Measurements from ENCODE around the gene PCDHGC5. TPM values are rescaled to one million over a fixed set of nuclear protein-coding genes. Genes with fewer than 3 reads are reported as not detected.

The PCDHGC5 gene
- total and polyA plus RNA-seq, 8 donors = 0.09 to 0.98 (median 0.63) TPM

- H3K27ac ChIP-seq = no peak overlapping the region
- intact Hi-C loops (cut with DNase I) = no loop called here
- FAIRE-seq = no peak
- no peak for DNase-seq
- 100% methylated on average over 1 of the region's 1 CpG for WGBS, 2 donors
- H3K27me3 ChIP-seq = no peaks in the 10 kb centered on the region
- H3K9me3 ChIP-seq = no peaks in the 10 kb centered on the region
- H3K4me1 ChIP-seq = peaks cover 4 to 8% (median 7%) of the 10 kb centered on the region in 3 donors
- H3K4me3 ChIP-seq = no peak overlapping the region
- no peak for ATAC-seq
- TF ChIP-seq, protein P1, sequence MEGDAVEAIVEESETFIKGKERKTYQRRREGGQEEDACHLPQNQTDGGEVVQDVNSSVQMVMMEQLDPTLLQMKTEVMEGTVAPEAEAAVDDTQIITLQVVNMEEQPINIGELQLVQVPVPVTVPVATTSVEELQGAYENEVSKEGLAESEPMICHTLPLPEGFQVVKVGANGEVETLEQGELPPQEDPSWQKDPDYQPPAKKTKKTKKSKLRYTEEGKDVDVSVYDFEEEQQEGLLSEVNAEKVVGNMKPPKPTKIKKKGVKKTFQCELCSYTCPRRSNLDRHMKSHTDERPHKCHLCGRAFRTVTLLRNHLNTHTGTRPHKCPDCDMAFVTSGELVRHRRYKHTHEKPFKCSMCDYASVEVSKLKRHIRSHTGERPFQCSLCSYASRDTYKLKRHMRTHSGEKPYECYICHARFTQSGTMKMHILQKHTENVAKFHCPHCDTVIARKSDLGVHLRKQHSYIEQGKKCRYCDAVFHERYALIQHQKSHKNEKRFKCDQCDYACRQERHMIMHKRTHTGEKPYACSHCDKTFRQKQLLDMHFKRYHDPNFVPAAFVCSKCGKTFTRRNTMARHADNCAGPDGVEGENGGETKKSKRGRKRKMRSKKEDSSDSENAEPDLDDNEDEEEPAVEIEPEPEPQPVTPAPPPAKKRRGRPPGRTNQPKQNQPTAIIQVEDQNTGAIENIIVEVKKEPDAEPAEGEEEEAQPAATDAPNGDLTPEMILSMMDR (IDR thresholded peaks at IDR 0.05) = no peak
- H3K36me3 ChIP-seq = no peaks in the 10 kb centered on the region
Observed at GRCh38 chr5:141533897-141534296, 45.0 kb downstream of the PCDHGC5 start.

DNA sequence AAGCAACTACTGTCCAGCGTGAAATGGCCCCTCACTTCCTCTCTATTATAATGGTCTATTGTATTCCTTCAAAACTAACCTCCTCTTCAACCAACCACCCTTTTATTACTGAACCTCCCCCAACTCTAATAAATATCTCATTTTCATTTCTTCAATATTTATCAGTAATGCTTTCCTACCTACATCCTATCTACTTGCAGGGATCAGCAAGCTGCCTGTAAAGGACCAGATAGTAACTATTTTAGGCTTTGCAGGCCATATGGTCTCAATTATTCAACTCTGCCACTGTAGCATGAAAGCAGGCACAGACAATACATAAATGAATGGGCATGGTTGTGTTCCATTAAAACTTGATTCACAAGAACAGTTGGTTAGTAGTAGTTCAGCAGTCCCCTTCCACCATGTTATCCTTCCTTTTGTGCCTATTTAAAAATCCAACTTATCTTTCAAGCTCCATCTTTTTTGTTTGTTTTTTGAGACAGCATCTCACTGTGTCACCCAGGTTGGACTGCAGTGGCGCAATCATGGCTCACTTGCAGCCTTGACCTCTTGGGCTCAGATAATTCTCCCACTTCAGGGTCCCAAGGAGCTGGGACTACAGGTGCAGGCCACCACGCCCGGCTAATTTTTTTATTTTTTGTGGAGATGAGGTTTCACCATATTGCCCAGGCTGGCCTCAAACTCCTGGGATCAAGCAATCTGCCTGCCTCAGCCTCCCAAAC, 45.8 kb downstream of the PCDHGC5 start:
- WGBS, 2 donors = 90 to 93% methylated on average over 4 of the region's 4 CpGs
- Histone ChIP-seq H3K27me3 (no peaks in the 10 kb centered on the region), H3K4me1 (peaks cover 0 to under 1% (median 0%) of the 10 kb centered on the region in 3 donors), H3K9me3 (no peaks in the 10 kb centered on the region), H3K27ac (no peak overlapping the region), H3K36me3 (no peaks in the 10 kb centered on the region), H3K4me3 (no peak overlapping the region)
- ATAC-seq (no peak), DNase-seq (no peak), FAIRE-seq (no peak)
- intact Hi-C loops (cut with DNase I) = no loop called here
- TF ChIP-seq, protein P1 (IDR thresholded peaks at IDR 0.05) = no peak

Other genes with a start within 250 kb of the PCDHGC5 start
- 1 to 10 TPM; 1.7 to 2.6 (median 2.4) TPM for gene PCDHB15, start 243.7 kb upstream of the PCDHGC5 start, total RNA-seq
- gene PCDHB15, start 243.7 kb upstream of the PCDHGC5 start, polyA plus RNA-seq = 1 to 10 TPM; 1.8 to 2.8 TPM
- gene SLC25A2, start 185.0 kb upstream of the PCDHGC5 start, total RNA-seq = under 1 TPM in 5 of 6 donors, not detected in 1; 0.14 to 0.69 (median 0.19) TPM
- gene SLC25A2, start 185.0 kb upstream of the PCDHGC5 start, polyA plus RNA-seq = under 1 TPM in 1 of 2 donors, not detected in 1; 0.30 TPM
- 10 to 100 TPM; 17.7 to 40.2 (median 22.7) TPM for gene TAF7, start 168.3 kb upstream of the PCDHGC5 start, total RNA-seq
- gene TAF7, start 168.3 kb upstream of the PCDHGC5 start, polyA plus RNA-seq = 10 to 100 TPM; 16.6 to 47.4 TPM
- under 1 TPM; 0.22 to 0.67 (median 0.40) TPM for gene PCDHGA1, start 158.6 kb upstream of the PCDHGC5 start, total RNA-seq
- gene PCDHGA1, start 158.6 kb upstream of the PCDHGC5 start, polyA plus RNA-seq = under 1 TPM; 0.19 to 0.33 TPM
- 1 to 10 TPM in 5 of 6 donors, under 1 TPM in 1; 0.75 to 2.1 (median 1.5) TPM for gene PCDHGA2, start 150.3 kb upstream of the PCDHGC5 start, total RNA-seq
- gene PCDHGA2, start 150.3 kb upstream of the PCDHGC5 start, polyA plus RNA-seq = under 1 TPM; 0.46 to 0.94 TPM
- gene PCDHGA3, start 145.3 kb upstream of the PCDHGC5 start, total RNA-seq = 1 to 10 TPM in 5 of 6 donors, under 1 TPM in 1; 0.98 to 2.4 (median 1.7) TPM
- gene PCDHGA3, start 145.3 kb upstream of the PCDHGC5 start, polyA plus RNA-seq = under 1 TPM; 0.52 to 0.87 TPM
- gene PCDHGB1, start 139.0 kb upstream of the PCDHGC5 start, total RNA-seq = 1 to 10 TPM; 1.5 to 3.2 (median 1.9) TPM
- gene PCDHGB1, start 139.0 kb upstream of the PCDHGC5 start, polyA plus RNA-seq = 1 to 10 TPM in 1 of 2 donors, under 1 TPM in 1; 0.31 to 1.1 TPM
- 1 to 10 TPM; 1.8 to 2.9 (median 2.2) TPM for gene PCDHGA4, start 134.1 kb upstream of the PCDHGC5 start, total RNA-seq
- gene PCDHGA4, start 134.1 kb upstream of the PCDHGC5 start, polyA plus RNA-seq = 1 to 10 TPM in 1 of 2 donors, under 1 TPM in 1; 0.61 to 1.0 TPM
- gene PCDHGB2, start 129.1 kb upstream of the PCDHGC5 start, total RNA-seq = 1 to 10 TPM; 1.8 to 2.8 (median 2.2) TPM
- gene PCDHGB2, start 129.1 kb upstream of the PCDHGC5 start, polyA plus RNA-seq = 1 to 10 TPM in 1 of 2 donors, under 1 TPM in 1; 0.63 to 1.1 TPM
- 1 to 10 TPM; 1.2 to 2.1 (median 1.6) TPM for gene PCDHGA5, start 124.9 kb upstream of the PCDHGC5 start, total RNA-seq
- 1 to 10 TPM in 1 of 2 donors, under 1 TPM in 1; 0.40 to 1.1 TPM for gene PCDHGA5, start 124.9 kb upstream of the PCDHGC5 start, polyA plus RNA-seq
- 1 to 10 TPM; 1.7 to 3.0 (median 2.3) TPM for gene PCDHGB3, start 118.8 kb upstream of the PCDHGC5 start, total RNA-seq
- gene PCDHGB3, start 118.8 kb upstream of the PCDHGC5 start, polyA plus RNA-seq = under 1 TPM; 0.59 to 0.99 TPM
- 1 to 10 TPM; 1.4 to 3.1 (median 2.0) TPM for gene PCDHGA6, start 115.2 kb upstream of the PCDHGC5 start, total RNA-seq
- gene PCDHGA6, start 115.2 kb upstream of the PCDHGC5 start, polyA plus RNA-seq = 1 to 10 TPM; 1.1 to 1.4 TPM
- gene PCDHGA7, start 106.3 kb upstream of the PCDHGC5 start, total RNA-seq = 1 to 10 TPM; 1.2 to 2.0 (median 1.7) TPM
- 1 to 10 TPM in 1 of 2 donors, under 1 TPM in 1; 0.92 to 1.3 TPM for gene PCDHGA7, start 106.3 kb upstream of the PCDHGC5 start, polyA plus RNA-seq
- gene PCDHGB4, start 101.4 kb upstream of the PCDHGC5 start, total RNA-seq = 1 to 10 TPM; 1.5 to 3.1 (median 1.9) TPM
- under 1 TPM; 0.56 to 0.65 TPM for gene PCDHGB4, start 101.4 kb upstream of the PCDHGC5 start, polyA plus RNA-seq
- gene PCDHGA8, start 96.4 kb upstream of the PCDHGC5 start, total RNA-seq = 1 to 10 TPM in 2 of 6 donors, under 1 TPM in 4; 0.72 to 1.1 (median 0.91) TPM
- gene PCDHGA8, start 96.4 kb upstream of the PCDHGC5 start, polyA plus RNA-seq = under 1 TPM; 0.12 to 0.49 TPM
- 1 to 10 TPM; 4.0 to 7.9 (median 5.4) TPM for gene PCDHGB5, start 91.1 kb upstream of the PCDHGC5 start, total RNA-seq
- gene PCDHGB5, start 91.1 kb upstream of the PCDHGC5 start, polyA plus RNA-seq = 1 to 10 TPM; 1.1 to 1.4 TPM
- gene PCDHGA9, start 86.3 kb upstream of the PCDHGC5 start, total RNA-seq = 1 to 10 TPM; 1.4 to 3.0 (median 2.3) TPM
- 1 to 10 TPM in 1 of 2 donors, under 1 TPM in 1; 0.31 to 1.3 TPM for gene PCDHGA9, start 86.3 kb upstream of the PCDHGC5 start, polyA plus RNA-seq
- 1 to 10 TPM; 1.7 to 4.0 (median 2.6) TPM for gene PCDHGB6, start 81.1 kb upstream of the PCDHGC5 start, total RNA-seq
- gene PCDHGB6, start 81.1 kb upstream of the PCDHGC5 start, polyA plus RNA-seq = 1 to 10 TPM in 1 of 2 donors, under 1 TPM in 1; 0.63 to 1.1 TPM
- 1 to 10 TPM; 1.2 to 3.1 (median 2.1) TPM for gene PCDHGA10, start 76.1 kb upstream of the PCDHGC5 start, total RNA-seq
- gene PCDHGA10, start 76.1 kb upstream of the PCDHGC5 start, polyA plus RNA-seq = under 1 TPM; 0.26 to 0.95 TPM
- gene PCDHGB7, start 71.4 kb upstream of the PCDHGC5 start, total RNA-seq = 1 to 10 TPM; 3.3 to 5.6 (median 3.9) TPM
- 1 to 10 TPM; 1.0 to 1.1 TPM for gene PCDHGB7, start 71.4 kb upstream of the PCDHGC5 start, polyA plus RNA-seq
- gene PCDHGA11, start 68.0 kb upstream of the PCDHGC5 start, total RNA-seq = 1 to 10 TPM; 1.2 to 2.6 (median 1.6) TPM
- under 1 TPM; 0.23 to 0.99 TPM for gene PCDHGA11, start 68.0 kb upstream of the PCDHGC5 start, polyA plus RNA-seq
- 1 to 10 TPM; 1.2 to 2.3 (median 1.6) TPM for gene PCDHGA12, start 58.6 kb upstream of the PCDHGC5 start, total RNA-seq
- gene PCDHGA12, start 58.6 kb upstream of the PCDHGC5 start, polyA plus RNA-seq = 1 to 10 TPM in 1 of 2 donors, under 1 TPM in 1; 0.33 to 1.2 TPM
- gene PCDHGC3, start 13.1 kb upstream of the PCDHGC5 start, total RNA-seq = 10 to 100 TPM in 5 of 6 donors, 1 to 10 TPM in 1; 9.1 to 25.3 (median 16.7) TPM
- 10 to 100 TPM; 20.0 to 23.1 TPM for gene PCDHGC3, start 13.1 kb upstream of the PCDHGC5 start, polyA plus RNA-seq
- gene PCDHGC4, start 4.1 kb upstream of the PCDHGC5 start, total RNA-seq = 1 to 10 TPM in 3 of 6 donors, under 1 TPM in 3; 0.41 to 1.4 (median 0.91) TPM
- gene PCDHGC4, start 4.1 kb upstream of the PCDHGC5 start, polyA plus RNA-seq = under 1 TPM; 0.35 to 0.65 TPM
- gene DIAPH1, start 129.9 kb downstream of the PCDHGC5 start, total RNA-seq = 10 to 100 TPM; 41.1 to 72.7 (median 61.0) TPM
- gene DIAPH1, start 129.9 kb downstream of the PCDHGC5 start, polyA plus RNA-seq = 10 to 100 TPM; 28.9 to 41.2 TPM
- gene HDAC3, start 147.8 kb downstream of the PCDHGC5 start, total RNA-seq = 10 to 100 TPM; 17.8 to 28.5 (median 26.0) TPM
- gene HDAC3, start 147.8 kb downstream of the PCDHGC5 start, polyA plus RNA-seq = 10 to 100 TPM; 30.5 to 68.9 TPM
- gene RELL2, start 147.9 kb downstream of the PCDHGC5 start, total RNA-seq = 1 to 10 TPM in 3 of 6 donors, under 1 TPM in 3; 0.67 to 2.2 (median 1.1) TPM
- gene RELL2, start 147.9 kb downstream of the PCDHGC5 start, polyA plus RNA-seq = 1 to 10 TPM; 7.1 to 9.0 TPM
- 10 to 100 TPM in 1 of 6 donors, 1 to 10 TPM in 5; 4.8 to 18.3 (median 7.7) TPM for gene FCHSD1, start 162.3 kb downstream of the PCDHGC5 start, total RNA-seq
- 10 to 100 TPM; 20.0 to 22.4 TPM for gene FCHSD1, start 162.3 kb downstream of the PCDHGC5 start, polyA plus RNA-seq
- gene ARAP3, start 193.1 kb downstream of the PCDHGC5 start, total RNA-seq = 1 to 10 TPM; 1.2 to 4.9 (median 1.8) TPM
- gene ARAP3, start 193.1 kb downstream of the PCDHGC5 start, polyA plus RNA-seq = 10 to 100 TPM in 1 of 2 donors, 1 to 10 TPM in 1; 6.2 to 11.9 TPM

Data from pancreas (tissue), 10 donors.